ENCODE results near the gene MLLT6. TPM values are rescaled to one million over a fixed set of nuclear protein-coding genes. Genes with fewer than 3 reads are reported as not detected.

Gene MLLT6
- total and polyA plus RNA-seq, 10 of the 15 experiments (the other 5 are each of a cell fraction or from before 2014, with no cell fraction given) = 4.8 to 105 (median 36.3) TPM

GRCh38 chr17:38749223-38750043 lies 44.4 kb downstream of the MLLT6 start (continued):
- TF ChIP-seq ZNF687 (IDR thresholded peaks at IDR 0.05) (0 out of 2 replicates have a peak, but pooled peaks have one; percentile 45), GATAD2B (conservative IDR thresholded peaks at IDR 0.05; ENCODE audit: low read depth) (peak; percentile 54; the same call in 1 of the 2 replicates), SPI1 (IDR thresholded peaks at IDR 0.05; ENCODE audit: borderline replicate concordance, insufficient read depth, low read depth, low read length) (peak; percentile 73), ZSCAN29 (IDR thresholded peaks at IDR 0.05) (no peak), SMAD5 (IDR thresholded peaks at IDR 0.05; ENCODE audit: low read depth) (peak; percentile 71; the same call in 1 of the 2 replicates), EGR1 (IDR thresholded peaks at IDR 0.05; ENCODE audit: borderline replicate concordance in 1 of 2, low read depth in 2 of 2, low read length in 2 of 2) (peak in 1 of 2 experiments; percentile 87; a peak in 1 of 3 replicates), ZNF622 (IDR thresholded peaks at IDR 0.05) (no peak), KLF5 (IDR thresholded peaks at IDR 0.05; ENCODE audit: partially characterized antibody) (no peak), MTA2 (IDR thresholded peaks at IDR 0.05; ENCODE audit: low read depth) (peak; percentile 37; the same call in 1 of the 2 replicates)
- TF ChIP-seq, protein P1, sequence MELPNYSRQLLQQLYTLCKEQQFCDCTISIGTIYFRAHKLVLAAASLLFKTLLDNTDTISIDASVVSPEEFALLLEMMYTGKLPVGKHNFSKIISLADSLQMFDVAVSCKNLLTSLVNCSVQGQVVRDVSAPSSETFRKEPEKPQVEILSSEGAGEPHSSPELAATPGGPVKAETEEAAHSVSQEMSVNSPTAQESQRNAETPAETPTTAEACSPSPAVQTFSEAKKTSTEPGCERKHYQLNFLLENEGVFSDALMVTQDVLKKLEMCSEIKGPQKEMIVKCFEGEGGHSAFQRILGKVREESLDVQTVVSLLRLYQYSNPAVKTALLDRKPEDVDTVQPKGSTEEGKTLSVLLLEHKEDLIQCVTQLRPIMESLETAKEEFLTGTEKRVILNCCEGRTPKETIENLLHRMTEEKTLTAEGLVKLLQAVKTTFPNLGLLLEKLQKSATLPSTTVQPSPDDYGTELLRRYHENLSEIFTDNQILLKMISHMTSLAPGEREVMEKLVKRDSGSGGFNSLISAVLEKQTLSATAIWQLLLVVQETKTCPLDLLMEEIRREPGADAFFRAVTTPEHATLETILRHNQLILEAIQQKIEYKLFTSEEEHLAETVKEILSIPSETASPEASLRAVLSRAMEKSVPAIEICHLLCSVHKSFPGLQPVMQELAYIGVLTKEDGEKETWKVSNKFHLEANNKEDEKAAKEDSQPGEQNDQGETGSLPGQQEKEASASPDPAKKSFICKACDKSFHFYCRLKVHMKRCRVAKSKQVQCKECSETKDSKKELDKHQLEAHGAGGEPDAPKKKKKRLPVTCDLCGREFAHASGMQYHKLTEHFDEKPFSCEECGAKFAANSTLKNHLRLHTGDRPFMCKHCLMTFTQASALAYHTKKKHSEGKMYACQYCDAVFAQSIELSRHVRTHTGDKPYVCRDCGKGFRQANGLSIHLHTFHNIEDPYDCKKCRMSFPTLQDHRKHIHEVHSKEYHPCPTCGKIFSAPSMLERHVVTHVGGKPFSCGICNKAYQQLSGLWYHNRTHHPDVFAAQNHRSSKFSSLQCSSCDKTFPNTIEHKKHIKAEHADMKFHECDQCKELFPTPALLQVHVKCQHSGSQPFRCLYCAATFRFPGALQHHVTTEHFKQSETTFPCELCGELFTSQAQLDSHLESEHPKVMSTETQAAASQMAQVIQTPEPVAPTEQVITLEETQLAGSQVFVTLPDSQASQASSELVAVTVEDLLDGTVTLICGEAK (IDR thresholded peaks at IDR 0.05; ENCODE audit: borderline replicate concordance) = peak; percentile 59; the same call in 1 of the 2 replicates
- TF ChIP-seq, protein P2, sequence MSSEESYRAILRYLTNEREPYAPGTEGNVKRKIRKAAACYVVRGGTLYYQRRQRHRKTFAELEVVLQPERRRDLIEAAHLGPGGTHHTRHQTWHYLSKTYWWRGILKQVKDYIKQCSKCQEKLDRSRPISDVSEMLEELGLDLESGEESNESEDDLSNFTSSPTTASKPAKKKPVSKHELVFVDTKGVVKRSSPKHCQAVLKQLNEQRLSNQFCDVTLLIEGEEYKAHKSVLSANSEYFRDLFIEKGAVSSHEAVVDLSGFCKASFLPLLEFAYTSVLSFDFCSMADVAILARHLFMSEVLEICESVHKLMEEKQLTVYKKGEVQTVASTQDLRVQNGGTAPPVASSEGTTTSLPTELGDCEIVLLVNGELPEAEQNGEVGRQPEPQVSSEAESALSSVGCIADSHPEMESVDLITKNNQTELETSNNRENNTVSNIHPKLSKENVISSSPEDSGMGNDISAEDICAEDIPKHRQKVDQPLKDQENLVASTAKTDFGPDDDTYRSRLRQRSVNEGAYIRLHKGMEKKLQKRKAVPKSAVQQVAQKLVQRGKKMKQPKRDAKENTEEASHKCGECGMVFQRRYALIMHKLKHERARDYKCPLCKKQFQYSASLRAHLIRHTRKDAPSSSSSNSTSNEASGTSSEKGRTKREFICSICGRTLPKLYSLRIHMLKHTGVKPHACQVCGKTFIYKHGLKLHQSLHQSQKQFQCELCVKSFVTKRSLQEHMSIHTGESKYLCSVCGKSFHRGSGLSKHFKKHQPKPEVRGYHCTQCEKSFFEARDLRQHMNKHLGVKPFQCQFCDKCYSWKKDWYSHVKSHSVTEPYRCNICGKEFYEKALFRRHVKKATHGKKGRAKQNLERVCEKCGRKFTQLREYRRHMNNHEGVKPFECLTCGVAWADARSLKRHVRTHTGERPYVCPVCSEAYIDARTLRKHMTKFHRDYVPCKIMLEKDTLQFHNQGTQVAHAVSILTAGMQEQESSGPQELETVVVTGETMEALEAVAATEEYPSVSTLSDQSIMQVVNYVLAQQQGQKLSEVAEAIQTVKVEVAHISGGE (CRISPR knock-in tag; IDR thresholded peaks at IDR 0.05) = no peak
- TF ChIP-seq, protein P3, sequence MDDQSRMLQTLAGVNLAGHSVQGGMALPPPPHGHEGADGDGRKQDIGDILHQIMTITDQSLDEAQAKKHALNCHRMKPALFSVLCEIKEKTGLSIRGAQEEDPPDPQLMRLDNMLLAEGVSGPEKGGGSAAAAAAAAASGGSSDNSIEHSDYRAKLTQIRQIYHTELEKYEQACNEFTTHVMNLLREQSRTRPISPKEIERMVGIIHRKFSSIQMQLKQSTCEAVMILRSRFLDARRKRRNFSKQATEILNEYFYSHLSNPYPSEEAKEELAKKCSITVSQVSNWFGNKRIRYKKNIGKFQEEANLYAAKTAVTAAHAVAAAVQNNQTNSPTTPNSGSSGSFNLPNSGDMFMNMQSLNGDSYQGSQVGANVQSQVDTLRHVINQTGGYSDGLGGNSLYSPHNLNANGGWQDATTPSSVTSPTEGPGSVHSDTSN (IDR thresholded peaks at IDR 0.05; ENCODE audit: insufficient replicate concordance, low read depth, low read length) = no peak
- TF ChIP-seq, protein P4, sequence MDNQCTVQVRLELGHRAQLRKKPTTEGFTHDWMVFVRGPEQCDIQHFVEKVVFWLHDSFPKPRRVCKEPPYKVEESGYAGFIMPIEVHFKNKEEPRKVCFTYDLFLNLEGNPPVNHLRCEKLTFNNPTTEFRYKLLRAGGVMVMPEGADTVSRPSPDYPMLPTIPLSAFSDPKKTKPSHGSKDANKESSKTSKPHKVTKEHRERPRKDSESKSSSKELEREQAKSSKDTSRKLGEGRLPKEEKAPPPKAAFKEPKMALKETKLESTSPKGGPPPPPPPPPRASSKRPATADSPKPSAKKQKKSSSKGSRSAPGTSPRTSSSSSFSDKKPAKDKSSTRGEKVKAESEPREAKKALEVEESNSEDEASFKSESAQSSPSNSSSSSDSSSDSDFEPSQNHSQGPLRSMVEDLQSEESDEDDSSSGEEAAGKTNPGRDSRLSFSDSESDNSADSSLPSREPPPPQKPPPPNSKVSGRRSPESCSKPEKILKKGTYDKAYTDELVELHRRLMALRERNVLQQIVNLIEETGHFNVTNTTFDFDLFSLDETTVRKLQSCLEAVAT (IDR thresholded peaks at IDR 0.05) = peak; percentile 39; the same call in 1 of the 2 replicates
